Measurements from ENCODE around the gene GMPR.

GMPR gene

GRCh38 chr6:16243055-16243454 lies 4.7 kb downstream of the GMPR start:
- TF ChIP-seq CTCF (IDR thresholded peaks at IDR 0.05; ENCODE audit: insufficient read depth, low read length, missing control alignments): no peak
- DNase-seq (ENCODE audit: low read depth, low spot score): no peak
- ChIA-PET POLR2A (no interaction called here), CTCF (interaction anchor here (1.4 to 3.0 kb wide), 2 partner anchors 12 to 43 kb away, joined by 6 to 10 read pairs; no protein-coding TSS in a partner anchor)
- no peak overlapping the region for H3K4me3 ChIP-seq (ENCODE audit: low read depth, low read length)

GRCh38 chr6:16243664-16244063 lies 5.3 kb downstream of the GMPR start:
- TF ChIP-seq CTCF (IDR thresholded peaks at IDR 0.05; ENCODE audit: insufficient read depth, low read length, missing control alignments): no peak
- ChIA-PET POLR2A (no interaction called here), CTCF (interaction anchor here (1.4 to 3.0 kb wide), 2 partner anchors 11 to 42 kb away, joined by 6 to 10 read pairs; no protein-coding TSS in a partner anchor)
- no peak for DNase-seq (ENCODE audit: low read depth, low spot score)
- H3K4me3 ChIP-seq (ENCODE audit: low read depth, low read length): no peak overlapping the region

- no peak for DNase-seq (ENCODE audit: low read depth, low spot score)
- no peak for TF ChIP-seq CTCF (IDR thresholded peaks at IDR 0.05; ENCODE audit: insufficient read depth, low read length, missing control alignments)
- ChIA-PET CTCF (interaction anchor here (0.6 to 3.0 kb wide), 3 partner anchors 29 to 42 kb away, joined by 3 to 10 read pairs (median 3); no protein-coding TSS in a partner anchor), POLR2A (no interaction called here)
- no peak overlapping the region for H3K4me3 ChIP-seq (ENCODE audit: low read depth, low read length)
Observed at GRCh38 chr6:16244446-16244845, 6.1 kb downstream of the GMPR start.

- no peak overlapping the region for H3K4me3 ChIP-seq (ENCODE audit: low read depth, low read length)
- ChIA-PET CTCF (interaction anchor here (0.6 to 0.7 kb wide), 2 partner anchors 28 to 41 kb away, joined by 3 read pairs; no protein-coding TSS in a partner anchor), POLR2A (no interaction called here)
- TF ChIP-seq CTCF (IDR thresholded peaks at IDR 0.05; ENCODE audit: insufficient read depth, low read length, missing control alignments): no peak
- no peak for DNase-seq (ENCODE audit: low read depth, low spot score)
Observed at GRCh38 chr6:16244869-16245451, 6.6 kb downstream of the GMPR start.

GRCh38 chr6:16248271-16248853 lies 10.0 kb downstream of the GMPR start:
- TF ChIP-seq CTCF (IDR thresholded peaks at IDR 0.05; ENCODE audit: insufficient read depth, low read length, missing control alignments): no peak
- POLR2A ChIA-PET: no interaction called here
- no peak overlapping the region for H3K4me3 ChIP-seq (ENCODE audit: low read depth, low read length)
- CTCF ChIA-PET: no interaction called here
- DNase-seq (ENCODE audit: low read depth, low spot score): no peak

- no peak for DNase-seq (ENCODE audit: low read depth, low spot score)
- H3K4me3 ChIP-seq (ENCODE audit: low read depth, low read length): no peak overlapping the region
- POLR2A ChIA-PET: no interaction called here
- CTCF ChIA-PET: interaction anchor here (2.0 kb wide), 1 partner anchor 36 kb away, joined by 5 read pairs; no protein-coding TSS in a partner anchor
- no peak for TF ChIP-seq CTCF (IDR thresholded peaks at IDR 0.05; ENCODE audit: insufficient read depth, low read length, missing control alignments)
Observed at GRCh38 chr6:16249971-16250370, 11.6 kb downstream of the GMPR start.
